Fibroblast of skin of scalp (primary cell): ENCODE data around the gene AKAP6.
A peak's percentile ranks its signal among the peaks of the same experiment; 100 is the strongest.

Source experiments
- DNase-seq: peaks from one replicate; pipeline ENCODE4 v3.0.0-alpha.2; 2013

The AKAP6 gene

DNA sequence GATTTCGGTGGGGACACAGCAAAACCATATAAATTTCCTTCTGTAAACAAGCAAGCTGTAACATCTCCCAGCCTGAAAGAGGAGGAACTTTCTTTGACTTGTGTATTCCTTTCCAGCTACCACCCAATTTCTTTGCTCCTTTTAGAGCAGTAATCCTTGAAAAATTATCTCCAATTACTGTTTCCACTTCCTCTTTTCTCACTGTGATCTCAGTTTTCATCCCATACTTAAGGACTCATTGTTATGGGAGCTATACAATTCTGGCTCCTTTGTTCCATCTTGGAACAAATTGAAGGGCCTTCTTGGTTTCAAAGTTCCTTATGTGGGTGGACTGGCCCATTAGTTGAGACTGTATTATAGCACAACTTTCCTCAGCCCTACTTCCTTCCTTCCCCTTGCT lies 152.6 kb downstream of the AKAP6 start:
- DNase-seq, result no peak

DNA sequence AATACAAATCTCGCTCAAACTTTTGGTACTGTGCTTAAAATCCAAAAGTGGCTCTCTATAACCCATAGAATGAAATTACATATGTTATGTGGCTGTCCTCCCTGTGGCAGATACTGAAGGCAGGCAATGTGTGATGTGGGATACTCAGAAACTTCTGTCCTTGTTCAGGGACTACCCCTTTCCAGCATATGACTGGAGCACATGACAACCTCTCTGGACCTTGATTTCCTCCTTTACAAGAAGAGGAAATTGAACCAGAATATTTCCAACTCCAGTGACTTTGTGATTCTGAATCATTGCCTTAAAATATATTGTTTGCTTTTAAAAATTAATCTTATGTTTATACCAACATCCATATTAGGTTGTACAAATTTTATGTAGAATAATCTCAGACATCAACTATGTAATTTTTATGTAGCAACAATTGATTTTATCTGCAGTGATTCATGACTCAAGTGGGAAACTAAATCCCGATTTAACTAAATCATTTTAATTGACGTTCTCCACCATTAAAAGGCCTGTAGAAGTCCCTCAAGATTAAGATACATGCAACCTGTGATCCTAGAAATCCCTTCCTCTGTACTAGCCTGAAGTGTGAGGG lies 162.4 kb downstream of the AKAP6 start:
- no peak for DNase-seq

DNA sequence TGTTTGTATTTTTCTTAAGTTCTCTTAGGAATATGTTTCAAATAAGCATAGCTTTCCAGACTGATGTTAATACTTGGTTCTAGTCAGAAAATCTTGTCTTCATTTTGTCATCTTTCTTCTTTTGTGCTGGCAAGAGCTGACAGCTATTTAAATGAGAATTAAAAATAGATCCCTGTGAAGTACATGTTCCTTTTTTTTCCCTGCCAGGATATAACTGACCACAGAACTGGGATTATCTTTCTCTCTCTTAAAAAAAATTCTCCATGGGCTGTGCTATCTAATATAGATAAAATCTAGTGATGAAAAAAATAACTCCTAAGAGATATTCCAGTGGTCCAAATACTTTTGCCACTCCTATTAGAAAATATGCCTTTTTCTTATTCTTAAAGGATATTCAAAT lies 163.4 kb downstream of the AKAP6 start:
- DNase-seq, result no peak

DNA sequence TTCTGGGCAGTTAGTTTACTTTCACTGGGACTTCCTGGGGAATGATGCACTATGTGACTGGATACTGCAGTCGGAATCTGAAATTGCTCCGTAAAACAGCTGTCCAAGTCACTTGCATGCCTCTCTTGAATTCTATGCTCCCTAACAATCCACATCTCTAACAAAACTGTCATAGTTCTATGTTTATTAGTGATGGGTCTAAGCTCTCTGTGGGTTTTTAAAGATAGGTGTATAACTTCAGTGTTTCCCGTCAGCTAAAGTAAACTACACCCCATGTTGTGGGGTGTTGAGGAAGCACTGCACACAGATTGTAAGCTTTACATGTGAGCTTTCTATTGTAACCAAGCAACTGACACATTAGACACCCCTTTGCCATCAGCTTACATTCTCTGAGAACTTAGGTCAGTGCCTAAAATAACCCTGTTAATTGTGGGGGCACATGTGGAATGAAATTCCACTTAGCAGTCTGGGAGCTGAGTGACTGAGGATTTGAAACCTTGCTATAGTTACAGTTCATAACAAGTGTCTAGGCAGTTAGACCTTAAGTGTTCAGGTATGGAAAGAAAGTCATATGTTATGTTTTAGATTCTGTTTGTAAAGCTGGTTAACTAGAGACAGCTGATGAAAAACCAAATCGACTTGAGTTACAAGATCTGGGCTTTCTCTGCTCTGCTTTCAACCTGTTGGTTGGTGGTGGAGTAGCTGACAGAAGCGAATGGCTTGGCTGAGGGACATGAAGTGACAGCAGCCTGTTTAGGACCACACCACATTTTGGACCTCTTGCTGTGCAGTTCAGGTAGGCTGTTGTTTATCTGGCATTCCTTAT lies 165.7 kb downstream of the AKAP6 start:
- DNase-seq, result peak; percentile 68

DNA sequence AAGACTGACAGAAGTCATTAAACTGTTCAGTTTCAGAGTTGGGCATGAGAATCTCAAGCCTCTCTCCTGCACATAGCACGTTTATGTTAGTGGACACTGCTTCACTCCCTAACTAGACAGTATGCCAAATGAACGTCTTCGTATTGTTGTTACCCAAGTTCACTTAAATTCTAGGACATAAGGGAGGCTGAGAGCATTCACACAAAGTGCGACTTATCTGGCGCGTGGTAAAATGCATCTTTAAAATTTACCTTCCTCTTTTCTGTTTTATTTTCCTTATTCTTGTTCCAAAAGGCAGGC lies 166.3 kb downstream of the AKAP6 start:
- no peak for DNase-seq

DNA sequence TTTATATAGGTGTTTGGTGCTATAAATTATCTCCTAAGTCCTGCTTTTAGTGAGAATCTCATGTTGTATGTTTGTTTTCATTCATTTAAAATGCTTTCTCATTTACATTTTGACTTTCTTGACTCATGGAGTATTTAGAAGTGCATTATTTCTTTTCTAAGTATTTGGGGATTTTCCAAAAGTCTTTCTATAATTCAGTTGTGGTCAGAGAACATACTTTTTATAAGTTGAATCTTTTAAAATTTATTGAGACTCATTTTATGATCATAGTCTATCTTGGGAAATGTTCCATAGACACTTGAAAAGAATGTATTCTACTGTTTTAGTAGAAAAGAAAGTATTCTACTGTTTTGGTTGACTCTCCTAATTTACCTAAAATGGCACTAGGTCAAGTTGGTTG lies 168.2 kb downstream of the AKAP6 start:
- DNase-seq, result peak; percentile 65

DNA sequence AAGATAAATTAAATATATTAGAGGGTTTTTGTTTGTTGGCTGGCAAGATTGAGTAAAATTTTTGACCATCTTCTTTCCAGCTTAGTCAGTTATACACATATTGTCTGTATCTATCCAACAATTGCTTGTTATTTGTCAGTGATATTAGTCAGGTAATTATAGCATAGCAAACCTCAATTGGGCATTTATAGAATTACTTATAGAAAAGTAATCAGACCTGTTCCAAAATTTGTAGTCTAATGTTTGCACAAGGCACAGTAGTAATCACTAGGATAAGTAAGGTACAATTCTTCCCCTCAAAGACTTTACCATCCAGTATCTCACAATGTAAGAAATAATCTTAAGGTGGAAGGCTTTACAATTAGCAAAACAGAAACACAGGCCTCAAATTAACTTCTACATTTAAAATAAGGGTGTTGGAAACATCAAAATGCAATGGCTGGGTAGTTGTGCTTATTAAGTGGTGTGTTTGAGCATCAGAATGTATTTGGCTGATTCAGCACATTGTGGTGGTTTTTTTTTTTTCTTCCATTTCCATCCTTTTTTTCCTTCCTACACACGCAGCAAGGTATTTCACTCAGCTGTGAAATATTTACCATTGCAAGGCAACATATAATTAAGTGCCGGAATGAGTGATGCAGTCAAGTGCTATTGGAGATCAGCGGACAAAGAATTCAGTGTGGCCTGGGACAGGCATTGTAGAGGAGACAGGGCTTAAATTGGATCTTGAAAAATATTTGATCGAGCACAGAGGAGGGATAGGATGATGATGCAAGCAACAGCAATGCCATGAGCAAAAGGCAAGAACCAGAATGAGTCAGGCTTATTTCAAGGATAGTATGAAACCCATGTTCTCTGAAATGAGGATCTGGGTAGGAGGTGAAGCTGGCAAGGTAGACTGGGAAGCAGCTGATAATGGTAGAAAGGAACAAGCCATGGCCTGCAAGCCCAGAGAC lies 178.2 kb downstream of the AKAP6 start:
- DNase-seq, result peak; percentile 98

DNA sequence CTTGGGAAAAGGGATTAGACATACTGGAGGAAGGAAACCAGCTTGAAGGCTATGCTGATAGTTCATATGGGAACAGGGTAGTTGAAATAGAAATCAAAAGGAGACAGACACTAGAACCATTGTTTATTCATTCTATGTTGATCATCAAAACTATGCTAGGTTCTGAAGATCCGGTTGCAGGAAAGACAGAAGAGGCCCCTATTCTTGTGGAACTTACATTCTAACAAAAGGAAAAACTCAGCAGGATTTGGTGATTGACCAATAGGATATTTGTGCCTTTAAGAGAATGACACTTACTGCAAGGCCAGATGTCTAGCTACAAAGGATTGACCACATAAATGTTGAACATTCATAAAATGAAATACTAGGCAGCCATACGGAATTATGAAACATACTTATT lies 179.2 kb downstream of the AKAP6 start:
- peak; percentile 83 for DNase-seq

DNA sequence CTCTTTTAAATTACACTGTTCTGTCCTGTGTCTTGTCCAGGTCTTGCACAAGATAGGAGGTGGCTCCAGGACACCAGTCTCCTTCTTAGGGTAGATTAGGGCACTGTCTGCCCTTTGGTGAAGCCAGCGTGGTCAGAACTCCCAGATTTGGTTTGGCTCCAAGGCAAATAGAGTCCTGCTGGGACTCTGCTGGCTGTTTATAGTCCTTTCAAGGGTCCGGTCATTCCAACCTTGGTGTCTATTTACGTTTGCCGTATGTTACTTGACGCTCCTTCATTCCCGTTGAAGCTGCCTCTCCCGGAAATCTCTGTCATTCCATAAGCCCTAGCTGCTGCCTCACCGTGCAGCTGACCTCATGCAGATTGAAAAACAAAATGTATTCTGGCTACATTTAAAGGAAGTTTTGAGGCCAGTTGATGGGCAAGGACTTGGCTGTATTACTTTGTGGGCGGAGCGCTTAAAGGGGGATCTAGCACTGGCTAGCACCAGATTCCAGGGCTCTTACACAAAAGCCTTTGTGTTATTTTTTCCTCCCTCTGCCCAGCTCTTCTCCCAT lies 180.6 kb downstream of the AKAP6 start:
- peak; percentile 99 for DNase-seq

DNA sequence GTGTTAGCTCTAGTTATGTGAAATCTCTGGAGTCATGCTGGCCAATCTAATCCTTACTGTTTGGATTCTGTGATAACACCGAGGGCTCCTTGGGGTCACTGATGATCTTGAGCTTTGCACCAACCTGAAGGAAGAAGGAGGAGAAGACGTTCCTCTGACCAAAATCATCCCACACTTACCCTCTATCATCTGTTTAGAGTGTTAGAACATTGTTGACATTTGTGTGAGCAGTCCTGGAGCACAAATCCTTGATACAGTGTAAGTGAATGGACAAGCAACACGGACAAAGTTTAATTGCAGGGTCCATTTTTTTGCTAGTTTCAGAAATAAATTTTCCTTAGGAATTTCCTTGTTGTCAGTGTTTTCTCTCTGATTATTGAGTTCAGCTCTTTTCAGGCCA lies 181.7 kb downstream of the AKAP6 start:
- no peak for DNase-seq

DNA sequence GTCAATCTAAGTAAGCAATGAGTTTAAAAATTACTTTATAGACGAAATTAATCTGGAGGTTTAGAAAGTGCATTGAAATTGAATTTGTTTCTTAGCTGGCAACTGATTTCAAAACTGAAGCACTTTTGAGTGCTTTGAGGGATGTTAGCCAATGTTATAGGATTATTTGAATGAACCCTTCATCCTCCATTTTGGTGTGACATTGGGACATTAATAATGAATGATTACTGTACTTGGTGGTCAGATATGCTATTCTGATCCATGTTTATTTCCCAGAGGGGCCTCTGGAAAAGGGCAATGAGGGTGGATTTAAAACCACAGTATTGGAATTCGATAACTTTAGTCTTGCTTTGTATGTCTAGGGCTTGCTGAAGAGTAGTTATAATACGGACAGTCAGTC lies 183.2 kb downstream of the AKAP6 start:
- no peak for DNase-seq

DNA sequence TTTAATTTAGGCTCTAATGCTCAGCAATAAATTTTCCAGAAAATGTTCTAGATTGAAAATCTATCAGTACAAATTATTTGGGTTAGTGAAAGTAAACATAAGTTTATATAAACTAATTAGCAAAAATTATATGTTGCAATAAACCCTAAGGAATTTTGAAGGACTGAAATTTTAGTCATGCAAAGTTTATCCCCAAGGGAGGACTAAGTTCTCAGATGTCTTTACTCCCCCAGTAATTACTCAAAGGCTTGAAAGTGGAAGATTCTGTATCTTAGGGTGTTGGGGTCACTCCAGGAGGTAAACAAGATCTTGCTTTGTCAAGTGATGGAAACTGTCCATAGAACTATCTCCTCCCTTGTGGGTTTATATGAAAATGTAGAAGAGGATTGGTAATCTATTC lies 183.7 kb downstream of the AKAP6 start:
- peak; percentile 45 for DNase-seq

DNA sequence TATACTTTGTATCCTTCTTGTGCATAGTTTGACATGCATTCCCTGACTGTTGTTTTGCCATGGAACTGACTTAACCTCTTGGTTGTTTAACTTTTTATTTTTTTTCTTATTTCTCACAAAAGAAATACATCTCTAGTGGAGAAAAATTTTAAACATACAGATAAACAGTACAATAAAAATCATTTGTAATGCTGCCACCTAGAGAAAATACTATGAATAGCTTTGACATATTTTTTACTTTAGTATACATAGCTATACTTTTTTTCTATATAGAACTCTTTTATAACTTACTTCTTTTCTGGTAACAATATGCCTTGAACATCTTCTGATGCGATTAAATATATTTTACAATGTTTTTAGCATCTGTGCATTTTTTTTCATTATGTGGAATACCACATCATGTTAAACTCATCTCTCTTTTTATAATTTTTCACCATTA lies 184.5 kb downstream of the AKAP6 start:
- peak; percentile 67 for DNase-seq

DNA sequence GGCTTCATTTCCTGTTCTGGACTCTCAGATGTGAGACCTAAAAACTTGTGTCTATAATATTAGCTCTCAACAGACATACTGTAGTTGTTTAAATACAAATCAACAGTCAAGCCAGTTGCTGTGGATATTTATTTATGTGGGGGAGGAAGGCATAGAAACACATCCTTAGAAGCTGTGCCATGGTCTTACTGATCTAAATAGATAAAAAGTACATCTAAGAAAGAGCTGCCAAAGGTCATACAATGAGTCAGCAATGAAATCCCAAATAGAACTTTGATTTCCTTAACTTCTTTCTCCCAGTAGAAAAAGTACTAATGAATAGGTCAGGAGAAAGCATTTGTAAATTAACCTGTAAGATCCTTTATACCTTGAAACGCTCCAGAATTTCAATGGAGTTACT lies 185.1 kb downstream of the AKAP6 start:
- DNase-seq, result no peak

DNA sequence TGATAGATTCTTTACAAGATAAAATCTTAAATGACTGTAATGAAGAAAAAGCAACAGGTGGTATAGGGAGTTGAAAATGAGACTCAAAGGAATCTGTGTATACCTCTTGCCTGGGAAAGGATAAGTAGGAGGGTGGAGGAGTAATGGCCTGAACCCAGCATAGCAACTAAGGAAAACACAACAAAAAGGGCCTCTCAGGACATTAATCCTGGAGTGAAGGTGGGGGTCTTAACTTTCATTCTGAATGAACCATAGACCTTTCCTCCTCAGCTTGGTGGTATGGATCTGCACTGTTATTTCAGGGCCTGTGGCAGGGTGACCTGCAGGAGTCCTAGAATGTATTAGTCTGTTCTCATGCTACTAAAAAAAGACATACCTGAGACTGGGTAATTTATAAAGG lies 185.6 kb downstream of the AKAP6 start:
- no peak for DNase-seq

DNA sequence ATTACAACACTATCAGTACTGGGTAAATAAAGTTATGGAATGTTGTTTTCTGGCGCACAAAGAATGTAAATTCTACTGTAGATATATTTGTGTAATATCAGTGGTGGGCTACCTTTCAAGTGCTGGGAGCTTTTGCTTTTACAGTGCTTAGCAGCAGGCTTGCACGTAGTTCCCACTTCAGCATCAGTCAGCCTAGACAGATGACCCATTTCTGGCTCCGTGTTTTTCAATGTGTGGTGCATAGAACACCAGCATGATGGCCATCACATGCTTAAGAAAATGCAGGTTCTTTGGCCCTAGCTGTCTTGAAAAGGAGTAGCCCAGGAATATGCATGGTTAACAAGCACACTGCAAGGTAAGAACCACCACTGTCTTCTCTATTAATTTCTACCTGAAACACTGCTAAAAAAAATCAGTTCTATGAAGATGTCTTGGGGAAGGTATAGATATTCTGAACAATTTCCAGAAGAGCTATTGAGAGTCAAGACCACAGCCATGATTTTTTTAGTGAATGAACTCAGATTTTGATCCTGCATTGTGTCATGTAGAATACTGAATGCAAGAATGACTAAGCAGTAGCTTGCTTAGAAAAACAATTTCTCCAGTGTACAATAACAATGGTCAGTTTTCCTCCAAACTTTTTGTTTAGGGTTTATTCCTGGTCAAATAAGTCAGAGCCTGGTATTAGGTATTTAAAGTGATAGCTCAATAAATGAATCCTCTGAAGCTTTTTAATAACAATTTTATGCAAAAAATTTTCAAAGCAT lies 195.7 kb downstream of the AKAP6 start:
- DNase-seq, result no peak

DNA sequence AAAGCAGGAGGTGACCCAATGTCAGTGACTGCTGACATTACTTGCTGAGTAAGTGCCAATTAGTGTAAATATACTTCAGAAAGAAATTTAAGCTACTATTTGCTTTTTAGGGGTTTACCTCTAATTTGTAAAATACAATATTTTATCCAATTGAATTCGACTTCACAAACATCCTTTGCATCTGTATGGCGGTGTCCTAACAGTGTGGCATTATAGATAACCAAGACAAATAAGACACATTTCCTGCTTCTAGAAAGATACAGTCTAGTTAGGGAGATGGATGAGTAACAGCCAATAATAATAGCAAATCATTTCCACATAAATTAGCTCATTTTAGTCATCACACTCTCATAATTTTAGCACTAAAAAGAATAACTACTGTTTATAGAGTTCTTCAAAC lies 196.5 kb downstream of the AKAP6 start:
- no peak for DNase-seq

DNA sequence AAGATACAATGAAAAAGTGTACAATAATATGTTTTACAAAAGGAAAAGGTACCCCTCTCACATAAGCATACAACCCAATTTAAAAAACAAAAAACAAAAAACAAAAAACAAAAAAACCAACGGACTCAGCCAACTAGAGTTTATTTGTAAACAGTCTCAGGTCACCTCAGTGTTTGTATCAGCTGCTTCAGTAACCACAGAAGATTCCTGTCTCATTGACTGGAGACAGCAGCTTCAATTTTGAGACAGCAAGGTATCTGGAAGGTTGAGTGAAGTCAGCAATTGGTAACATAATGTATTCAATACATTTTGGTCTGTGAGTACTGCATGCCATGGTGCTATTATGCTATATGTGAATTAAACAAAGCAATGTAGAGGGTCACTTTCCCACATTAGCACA lies 201.7 kb downstream of the AKAP6 start:
- no peak for DNase-seq

DNA sequence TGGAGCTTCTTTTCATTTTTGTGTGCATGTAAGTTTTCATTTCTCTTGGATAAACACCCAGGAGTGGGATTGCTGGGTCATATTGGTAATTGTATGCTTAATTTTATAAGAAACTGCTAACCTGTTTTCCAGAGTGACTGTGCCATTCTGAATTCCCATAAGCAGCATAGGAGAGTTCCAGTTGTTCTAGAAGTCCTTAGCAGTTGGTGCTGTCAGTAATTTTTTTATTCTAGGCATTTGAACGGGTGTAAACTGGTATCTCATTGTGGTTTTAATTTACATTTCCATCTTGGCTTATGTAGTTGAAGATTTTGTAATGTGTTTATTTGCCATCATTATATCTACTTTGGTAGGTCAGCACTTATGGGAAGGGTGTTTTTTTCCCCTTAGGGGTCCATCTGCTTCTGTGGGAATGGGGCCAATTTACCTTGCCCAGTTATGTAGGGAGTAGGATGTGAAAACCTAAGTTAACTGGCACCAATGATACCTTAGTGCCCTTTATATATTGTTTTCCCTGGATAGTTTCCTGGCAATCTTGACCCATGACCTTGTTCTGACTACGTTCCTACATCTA lies 202.9 kb downstream of the AKAP6 start:
- DNase-seq, result no peak

DNA sequence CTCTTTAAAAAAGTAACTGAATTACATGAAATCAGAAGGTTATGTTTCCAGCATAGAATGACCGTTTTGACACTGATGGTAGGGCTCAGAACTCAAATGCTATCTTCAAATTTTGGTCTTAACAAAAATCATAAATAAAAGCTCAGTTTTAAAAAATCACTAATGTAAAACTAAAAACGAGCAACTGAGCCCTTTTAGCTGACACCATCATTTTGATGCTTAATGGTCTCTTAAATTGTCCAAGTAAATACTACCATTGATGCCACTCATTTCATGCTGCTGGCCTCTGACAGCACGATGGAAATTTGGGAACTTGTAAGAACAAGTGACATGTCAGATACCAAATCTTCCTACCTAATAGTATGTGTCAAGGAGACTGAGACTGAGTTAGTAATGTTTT lies 205.0 kb downstream of the AKAP6 start:
- DNase-seq, result no peak

DNA sequence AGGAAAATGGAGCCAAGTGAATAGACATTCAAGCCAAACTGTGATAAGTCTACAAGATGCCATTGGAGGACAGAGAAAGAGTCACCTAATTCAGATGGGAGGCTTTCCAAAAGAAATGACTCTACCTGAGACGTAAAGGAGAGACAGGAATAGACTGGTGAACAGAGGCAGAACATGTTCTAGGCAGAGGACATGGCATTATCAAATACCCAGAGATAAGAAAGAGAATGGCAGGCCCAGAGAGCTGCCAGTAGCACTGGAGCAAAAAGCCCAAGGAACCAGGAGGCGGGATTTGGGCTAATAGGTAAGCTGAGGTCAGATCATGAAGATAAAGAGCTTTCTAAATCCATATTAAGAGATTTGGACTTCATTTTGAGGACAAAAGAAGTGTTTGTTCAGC lies 207.1 kb downstream of the AKAP6 start:
- no peak for DNase-seq

DNA sequence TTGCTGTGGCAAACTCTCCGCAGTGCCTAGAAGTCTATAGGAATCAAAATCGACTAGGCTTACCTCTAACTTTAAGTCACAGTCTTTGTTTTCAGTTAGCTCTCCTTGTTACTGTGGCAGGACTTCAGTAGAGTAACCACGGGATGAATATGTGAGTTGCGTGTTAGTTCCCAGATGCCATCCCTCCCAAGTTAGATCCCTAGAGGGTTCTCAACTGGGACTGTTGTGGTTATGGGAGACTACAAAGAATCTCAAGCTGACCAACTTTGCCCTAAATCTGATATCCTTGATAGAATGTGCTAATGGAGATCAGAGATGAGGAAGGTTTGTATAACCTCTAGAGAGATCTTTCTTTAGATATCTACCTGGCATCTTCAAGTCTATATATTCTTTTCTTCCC lies 208.1 kb downstream of the AKAP6 start:
- no peak for DNase-seq
